Measurements from ENCODE around the gene DAB2.
A peak's percentile ranks its signal among the peaks of the same experiment; 100 is the strongest.

The DAB2 gene

DNA sequence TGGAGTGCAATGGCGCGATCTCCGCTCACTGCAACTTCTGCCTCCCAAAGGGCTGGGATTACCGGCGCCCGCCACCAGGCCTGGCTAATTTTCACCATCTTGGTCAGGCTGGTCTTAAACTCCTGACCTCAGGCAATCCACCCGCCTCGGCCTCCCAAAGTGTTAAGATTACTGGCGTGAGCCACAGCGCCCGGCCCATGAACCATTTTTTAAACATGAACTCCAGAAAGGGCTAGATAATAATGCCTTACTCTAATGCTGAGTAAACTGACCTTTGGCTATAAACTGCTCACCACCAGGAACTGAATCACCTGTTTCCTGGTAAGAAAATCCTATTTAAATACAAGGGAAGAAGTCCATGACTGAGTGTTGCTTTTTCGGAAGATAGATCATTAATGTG is 23.2 kb upstream of the DAB2 start:
- no peak for DNase-seq

DNA sequence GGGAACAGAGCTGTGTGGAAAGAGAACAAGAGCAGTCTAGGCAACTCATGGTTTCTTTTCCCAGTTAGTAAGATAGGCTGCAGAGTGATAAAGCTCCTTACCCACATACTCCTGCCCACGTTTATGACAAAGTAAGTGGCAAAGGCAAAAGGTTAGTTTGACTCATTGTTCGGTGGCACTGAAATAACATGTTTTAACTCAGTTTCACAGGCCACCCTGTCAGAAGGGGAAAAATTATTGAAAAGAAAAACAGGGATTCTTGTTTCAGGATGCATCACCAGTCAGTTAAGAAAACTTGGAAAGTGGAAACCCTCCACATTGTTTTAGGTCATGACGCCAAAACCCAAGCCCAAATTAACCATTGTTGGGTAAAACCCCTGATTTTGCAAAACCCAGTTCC is 22.3 kb upstream of the DAB2 start:
- peak; percentile 74 for DNase-seq

DNA sequence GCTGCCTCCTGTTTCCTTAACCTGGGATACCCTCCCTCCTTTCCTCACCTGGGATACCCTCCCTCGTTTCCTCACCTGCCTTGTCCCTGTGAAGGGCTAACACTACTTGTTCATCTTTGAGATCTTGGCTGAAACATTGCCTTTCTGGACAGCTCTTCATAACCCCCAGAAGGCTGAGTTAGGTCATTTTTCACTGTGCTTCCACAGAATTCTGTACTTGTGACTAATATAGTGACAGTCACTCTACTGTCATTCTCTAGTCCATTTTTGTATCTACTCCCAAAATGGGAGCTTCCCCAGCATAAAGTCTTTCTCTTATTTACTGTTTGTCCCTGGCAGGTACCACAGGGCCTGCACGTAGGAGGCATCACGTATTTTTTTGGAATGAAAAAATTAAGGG is 21.5 kb upstream of the DAB2 start:
- DNase-seq = peak; percentile 71

DNA sequence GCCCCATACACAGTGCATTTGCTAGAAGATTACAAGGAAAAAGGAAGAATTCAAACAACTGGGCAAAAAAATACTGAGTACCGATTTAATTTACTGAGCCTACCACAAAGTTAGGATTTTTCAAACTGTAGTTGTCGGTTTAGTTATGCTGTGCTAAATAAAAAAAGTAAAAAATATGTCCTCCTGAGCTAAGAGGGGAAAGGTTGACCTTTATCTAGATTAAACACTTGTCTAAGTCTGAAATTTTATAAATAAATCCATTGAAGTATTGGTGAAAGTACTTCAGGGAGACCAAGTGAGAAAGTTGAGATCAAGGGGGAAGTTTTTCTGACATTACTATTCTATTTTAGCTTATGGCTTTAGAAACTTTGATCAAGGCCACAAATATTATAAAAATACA is 19.1 kb upstream of the DAB2 start:
- no peak for DNase-seq

DNA sequence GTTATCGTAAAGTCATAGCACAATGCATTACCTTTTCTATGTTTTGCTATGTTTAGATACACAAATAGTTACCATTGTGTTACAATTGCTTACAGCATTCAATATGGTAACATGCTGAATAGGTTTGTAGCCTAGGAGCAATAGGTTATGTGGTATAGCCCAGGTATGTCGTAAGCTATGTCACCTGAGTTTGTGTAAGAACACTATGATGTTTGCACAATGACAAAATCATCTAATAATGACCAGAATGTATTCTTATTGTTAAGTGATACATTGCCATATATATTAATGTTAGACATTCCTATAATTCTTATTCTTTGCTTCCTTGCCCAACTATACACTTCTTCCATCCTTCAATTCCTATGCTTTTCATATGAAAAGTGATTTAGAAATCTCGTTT is 18.2 kb upstream of the DAB2 start:
- DNase-seq = no peak

GRCh38 chr5:39441838-39442237 is 17.1 kb upstream of the DAB2 start:
- DNase-seq = no peak

- DNase-seq = peak; percentile 64
Observed at GRCh38 chr5:39440958-39441624, 16.3 kb upstream of the DAB2 start.

- no peak for DNase-seq
Observed at GRCh38 chr5:39440192-39440957, 15.6 kb upstream of the DAB2 start.

- DNase-seq = no peak
Observed at GRCh38 chr5:39439582-39440162, 14.9 kb upstream of the DAB2 start.

- no peak for DNase-seq
Observed at GRCh38 chr5:39437467-39437866, 12.7 kb upstream of the DAB2 start.

GRCh38 chr5:39433848-39434247 is 9.1 kb upstream of the DAB2 start:
- no peak for DNase-seq

- DNase-seq = no peak
Observed at GRCh38 chr5:39432696-39433530, 8.1 kb upstream of the DAB2 start.

GRCh38 chr5:39430461-39430860 is 5.7 kb upstream of the DAB2 start:
- no peak for DNase-seq

DNA sequence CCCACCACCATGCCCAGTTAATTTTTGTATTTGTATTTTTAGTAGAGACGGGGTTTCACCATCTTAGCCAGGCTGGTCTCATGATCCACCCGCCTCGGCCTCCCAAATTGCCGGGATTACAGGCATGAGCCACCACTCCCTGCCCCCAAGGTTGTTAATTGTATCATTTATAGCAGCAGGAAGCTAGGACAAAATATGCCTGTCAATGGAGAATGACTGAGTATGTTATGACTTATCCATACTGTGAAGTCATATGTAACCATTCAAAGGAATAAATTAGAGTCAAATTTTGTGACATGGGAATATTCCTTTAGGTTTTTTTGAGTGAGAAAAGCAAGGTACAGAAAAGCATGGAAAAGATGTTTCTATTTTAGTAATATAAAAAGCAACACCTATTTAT is 3.9 kb upstream of the DAB2 start:
- peak; percentile 61 for DNase-seq

GRCh38 chr5:39427633-39428032 is 2.9 kb upstream of the DAB2 start:
- no peak for DNase-seq

- peak; percentile 85 for DNase-seq
Observed at GRCh38 chr5:39427229-39427628, 2.4 kb upstream of the DAB2 start.

GRCh38 chr5:39426746-39427105 is 1.9 kb upstream of the DAB2 start:
- no peak for DNase-seq

DNA sequence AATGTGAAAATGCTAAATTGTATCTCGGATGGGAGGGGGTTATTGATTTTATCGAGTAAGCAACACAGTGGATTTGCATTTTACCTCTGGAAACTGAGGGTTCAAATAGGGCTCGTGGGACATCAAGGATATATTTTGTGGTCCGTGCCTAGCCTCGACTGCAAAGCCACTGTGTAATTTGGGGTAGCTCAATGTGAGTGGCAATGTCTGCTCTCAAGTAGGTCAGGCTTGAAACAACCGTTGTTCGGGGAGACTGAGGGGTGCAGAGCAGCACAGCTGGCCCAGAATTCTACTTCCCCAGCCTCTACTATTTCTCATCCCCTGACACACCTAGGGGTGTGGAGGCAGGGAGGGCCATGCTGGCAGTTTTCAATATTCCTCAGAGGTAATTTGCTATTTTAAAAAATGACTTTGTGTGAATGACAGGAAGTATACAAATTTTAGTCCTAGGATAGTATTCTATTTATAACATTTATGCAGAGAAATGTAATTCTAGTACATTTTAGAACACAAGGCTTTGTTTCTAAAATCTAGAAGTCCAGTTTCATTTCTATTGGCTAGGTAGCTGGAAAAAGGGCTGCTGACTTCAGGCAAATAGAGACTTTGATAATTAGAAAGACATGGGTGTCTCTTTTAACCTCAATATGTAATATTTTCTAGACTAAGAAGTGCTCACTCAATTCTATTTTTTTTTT is 1.4 kb upstream of the DAB2 start:
- DNase-seq = no peak

GRCh38 chr5:39423331-39423751 is 1.4 kb downstream of the DAB2 start:
- peak; percentile 54 for DNase-seq

DNA sequence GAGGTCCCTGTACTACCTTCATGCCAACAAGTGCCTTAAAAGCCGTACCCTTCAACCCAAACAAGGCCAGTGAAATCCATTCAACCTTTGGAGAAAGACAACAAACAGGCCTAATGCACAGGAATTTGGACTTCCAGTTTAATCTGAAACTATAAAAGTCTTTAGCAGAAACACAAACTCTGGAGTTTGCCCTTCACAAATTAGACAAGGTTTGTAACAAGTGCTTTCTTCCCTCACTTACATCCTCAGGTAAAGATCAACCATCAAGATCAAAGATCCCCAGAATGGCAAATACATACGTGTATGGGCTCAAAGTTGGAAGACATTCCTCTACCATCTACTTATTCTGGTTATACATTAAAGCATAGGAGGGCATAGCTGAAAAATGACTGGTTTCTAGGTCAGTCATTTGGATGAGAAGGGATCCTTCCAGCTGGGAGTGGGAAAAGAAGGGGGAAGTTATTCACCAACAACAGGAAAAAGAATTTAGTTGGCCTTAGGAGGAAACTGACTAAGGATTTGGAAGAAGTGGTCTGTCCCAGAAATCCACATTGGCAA is 2.0 kb downstream of the DAB2 start:
- DNase-seq = no peak

- DNase-seq = peak; percentile 50
Observed at GRCh38 chr5:39422036-39422606, 2.7 kb downstream of the DAB2 start.

Data from fibroblast of skin of back (primary cell).